ENCODE measurements around the gene ABCC12. TPM values are rescaled to one million over a fixed set of nuclear protein-coding genes. Genes with fewer than 3 reads are reported as not detected.

The ABCC12 gene
- total RNA-seq, 1 donor from 2014 or later = not detected

GRCh38 chr16:48139517-48139916 is 16.3 kb downstream of the ABCC12 start:
- intact Hi-C loops (cut with DNase I) = no loop called here
- no peak for DNase-seq
- no peak for ATAC-seq (ENCODE audit: poor library complexity)

DNA sequence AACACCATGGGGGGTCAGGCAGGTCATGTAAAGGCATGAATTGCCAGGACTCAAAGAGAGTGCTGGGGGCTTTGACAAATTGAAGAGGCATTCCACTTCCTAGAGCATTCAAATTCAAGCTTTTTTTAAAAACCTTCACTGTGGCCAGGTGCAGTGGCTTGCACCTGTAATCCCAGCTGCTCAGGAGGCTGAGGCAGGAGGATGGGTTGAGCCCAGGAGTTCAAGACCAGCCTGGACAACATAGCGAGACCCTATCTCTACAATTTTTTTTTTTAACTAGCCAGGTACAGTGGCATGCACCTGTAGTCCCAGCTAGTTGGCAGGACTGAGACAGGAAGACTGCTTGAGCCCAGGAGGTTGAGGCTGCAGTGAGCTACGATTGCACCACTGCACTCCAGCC is 17.2 kb downstream of the ABCC12 start:
- no peak for DNase-seq
- intact Hi-C loops (cut with DNase I) = no loop called here
- ATAC-seq (ENCODE audit: poor library complexity) = no peak

GRCh38 chr16:48137822-48138221 is 18.0 kb downstream of the ABCC12 start:
- DNase-seq (no peak), ATAC-seq (ENCODE audit: poor library complexity) (no peak)
- intact Hi-C loops (cut with DNase I) = no loop called here

DNA sequence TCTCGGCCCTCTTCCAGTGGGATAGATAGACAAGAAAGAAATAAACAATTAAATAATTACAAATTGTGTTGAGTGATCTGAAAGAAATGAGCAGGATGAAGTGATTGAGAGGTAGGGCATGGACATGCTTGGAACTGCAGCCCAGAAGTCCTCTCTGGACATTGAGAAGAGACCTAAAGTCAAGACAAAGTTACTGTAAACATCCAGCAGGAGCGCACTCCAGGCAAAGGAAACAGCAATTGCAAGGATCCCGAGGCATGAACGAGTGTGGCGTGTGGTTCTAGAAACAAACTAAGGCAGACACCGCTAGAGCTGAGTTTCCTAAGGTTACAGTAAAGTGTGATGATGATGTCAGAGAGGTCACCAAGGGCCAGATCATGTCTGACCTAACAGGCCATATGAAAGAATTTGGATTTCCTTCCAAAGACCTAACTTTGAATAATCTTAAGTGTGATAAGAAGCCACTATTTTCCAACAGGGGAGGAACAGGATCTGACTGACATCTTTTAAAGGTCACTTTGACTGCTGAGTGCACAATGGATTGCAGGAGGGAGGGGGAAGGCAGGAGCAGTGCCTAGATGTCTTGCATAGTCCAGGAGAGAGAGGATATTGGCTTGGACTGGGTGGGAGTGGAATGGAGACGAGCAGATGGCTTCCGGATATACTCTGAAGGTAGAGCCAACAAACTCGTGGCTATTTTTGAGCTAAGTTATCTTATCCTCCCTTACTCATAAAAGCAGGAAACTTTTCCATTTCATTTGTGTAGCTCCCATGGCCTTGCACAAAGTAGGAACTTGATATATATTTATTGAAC is 19.0 kb downstream of the ABCC12 start:
- intact Hi-C loops (cut with DNase I) = no loop called here
- ATAC-seq (ENCODE audit: poor library complexity) = peak; percentile 78
- no peak for DNase-seq

GRCh38 chr16:48133455-48134211 is 22.2 kb downstream of the ABCC12 start:
- ATAC-seq (ENCODE audit: poor library complexity) (no peak), DNase-seq (no peak)
- intact Hi-C loops (cut with DNase I) = no loop called here

- no peak for ATAC-seq (ENCODE audit: poor library complexity)
- intact Hi-C loops (cut with DNase I) = no loop called here
Measured at GRCh38 chr16:48132696-48133095, 23.1 kb downstream of the ABCC12 start.

GRCh38 chr16:48131201-48131935 is 24.4 kb downstream of the ABCC12 start:
- DNase-seq (no peak), ATAC-seq (ENCODE audit: poor library complexity) (no peak)
- intact Hi-C loops (cut with DNase I) = no loop called here

More at GRCh38 chr16:48132696-48133095, 23.1 kb downstream of the ABCC12 start:
- DNase-seq = no peak

DNA sequence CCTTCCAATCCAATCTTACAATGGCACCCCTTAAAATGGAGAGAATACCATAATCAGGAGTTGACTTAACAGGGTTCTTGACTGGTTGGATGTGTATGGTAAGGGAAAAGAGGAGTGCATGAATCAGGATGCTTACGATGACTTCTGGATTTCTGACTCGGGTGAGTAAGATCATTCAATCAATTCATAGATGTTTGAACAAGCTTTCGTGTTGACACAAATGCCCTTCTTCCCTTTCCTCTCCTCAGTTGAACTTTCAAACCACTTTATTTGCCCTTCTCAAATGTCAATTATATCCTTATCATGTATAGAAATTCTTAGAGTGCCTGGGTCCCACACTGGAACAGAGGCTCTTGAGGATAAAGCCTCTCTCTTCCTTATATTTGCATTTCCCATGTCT is 25.9 kb downstream of the ABCC12 start:
- DNase-seq = no peak
- no peak for ATAC-seq (ENCODE audit: poor library complexity)
- intact Hi-C loops (cut with DNase I) = no loop called here

DNA sequence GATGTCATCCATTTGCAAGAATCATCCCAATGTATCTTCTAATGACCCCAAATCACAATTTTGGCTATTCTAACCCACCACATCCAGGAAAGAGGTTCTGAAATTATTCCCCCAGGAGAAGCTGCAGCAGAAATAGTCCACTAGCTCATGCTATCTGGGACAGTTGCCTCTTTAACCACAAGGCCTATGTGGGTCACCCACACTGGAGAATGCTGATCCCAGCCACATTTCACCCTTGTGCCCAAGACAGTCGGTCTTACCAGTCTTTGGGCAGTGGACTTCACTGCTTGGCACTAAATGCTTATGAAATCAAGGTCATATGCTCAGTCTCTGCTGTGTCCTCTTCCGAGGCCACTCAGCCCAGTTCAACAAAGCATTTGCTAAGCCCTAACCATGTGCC is 27.0 kb downstream of the ABCC12 start:
- intact Hi-C loops (cut with DNase I) = no loop called here
- no peak for ATAC-seq (ENCODE audit: poor library complexity)
- no peak for DNase-seq

DNA sequence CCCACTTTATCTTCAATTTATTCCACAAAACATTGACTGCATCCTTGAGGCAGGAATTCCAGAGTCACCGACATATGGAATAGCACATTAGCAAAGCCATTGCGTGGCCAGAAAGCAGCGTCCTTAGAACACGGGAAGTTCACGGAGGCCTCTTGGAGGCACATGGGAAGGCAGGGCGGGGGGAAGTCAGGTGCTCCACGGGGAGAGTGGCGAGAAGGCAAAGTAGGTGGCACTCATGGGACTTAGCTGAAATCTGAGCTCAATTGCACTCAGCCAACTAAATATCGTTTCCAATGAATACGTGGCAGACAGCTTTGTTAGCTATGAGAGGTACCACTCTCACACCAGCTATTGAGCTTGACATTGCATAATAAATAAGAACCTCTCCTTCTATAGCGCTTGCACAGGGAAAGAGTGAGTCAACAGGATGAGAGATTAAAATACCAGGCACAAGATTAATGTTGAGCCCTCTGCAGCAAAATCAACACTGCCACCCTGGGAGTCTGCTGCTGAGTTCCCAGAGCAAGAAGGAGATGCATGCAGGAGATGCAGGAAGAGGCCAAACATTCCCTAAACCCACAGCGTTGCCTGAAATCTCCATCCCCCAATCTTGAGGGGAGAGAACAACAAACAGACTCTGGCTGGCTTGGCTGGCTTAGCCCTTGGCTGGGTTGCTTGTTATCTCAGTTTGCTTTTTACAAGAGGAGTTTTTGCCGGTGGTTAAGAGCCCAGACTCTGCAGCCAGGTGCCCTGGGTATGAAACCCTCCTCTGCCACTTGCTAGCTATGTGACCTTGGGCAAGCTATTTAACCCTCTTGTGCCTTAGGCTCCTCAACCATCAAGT is 28.8 kb downstream of the ABCC12 start:
- DNase-seq = no peak
- ATAC-seq (ENCODE audit: poor library complexity) = peak; percentile 69
- intact Hi-C loops (cut with DNase I) = no loop called here

- intact Hi-C loops (cut with DNase I) = no loop called here
- DNase-seq (no peak), ATAC-seq (ENCODE audit: poor library complexity) (no peak)
Measured at GRCh38 chr16:48125888-48126287, 29.9 kb downstream of the ABCC12 start.

DNA sequence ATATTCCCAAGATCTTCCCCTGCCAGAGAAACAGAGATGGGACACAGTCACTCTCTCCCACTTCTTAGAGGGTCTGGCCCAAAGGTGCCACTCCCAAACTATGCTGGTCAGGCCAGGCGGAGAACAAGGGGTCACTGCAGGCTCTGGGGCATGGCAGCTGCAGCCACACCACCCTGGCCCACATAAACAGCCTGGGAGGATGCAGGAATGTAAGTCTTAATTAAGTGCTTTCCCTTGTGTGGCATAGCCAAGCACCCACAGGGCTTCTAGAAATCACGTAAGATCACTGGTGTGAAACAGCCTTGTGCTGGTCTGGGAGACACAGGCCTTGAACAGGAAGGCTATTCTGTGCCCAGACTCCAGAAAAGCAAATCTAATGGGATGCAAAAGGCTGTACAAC is 31.5 kb downstream of the ABCC12 start:
- intact Hi-C loops (cut with DNase I) = no loop called here
- ATAC-seq (ENCODE audit: poor library complexity) (no peak), DNase-seq (no peak)

DNA sequence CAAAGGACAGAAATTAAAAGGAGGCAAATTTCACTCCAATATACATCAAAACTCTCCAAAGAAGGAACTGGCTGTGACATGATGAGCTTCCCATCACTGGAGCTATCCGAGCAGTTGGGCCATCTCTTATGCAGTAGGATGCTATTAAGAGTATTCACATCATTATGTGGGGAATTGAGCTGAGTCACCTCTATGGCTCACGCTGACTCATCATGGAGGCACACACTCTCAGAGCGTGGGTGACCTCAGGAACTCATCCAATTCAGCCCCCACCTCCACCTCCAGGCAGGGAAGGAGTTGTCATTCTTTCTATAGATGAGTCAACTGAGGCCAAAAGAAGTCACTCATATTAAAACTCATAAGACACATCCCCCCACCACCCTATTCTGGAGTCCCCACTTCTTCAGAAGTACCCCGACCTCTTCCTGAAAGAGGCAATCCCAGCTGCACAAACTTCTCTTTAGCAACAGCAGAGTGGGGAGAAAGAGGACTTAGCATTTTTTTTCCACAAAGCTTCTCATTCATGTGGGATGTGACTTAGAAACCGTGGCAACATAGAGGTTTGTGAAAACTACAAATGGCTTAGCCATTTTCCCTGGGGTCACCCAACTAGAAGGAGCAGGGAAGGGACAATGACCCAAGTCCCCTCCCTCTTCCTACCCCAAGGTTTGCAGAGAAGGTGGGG is 32.5 kb downstream of the ABCC12 start:
- ATAC-seq (ENCODE audit: poor library complexity) = no peak
- no peak for DNase-seq
- intact Hi-C loops (cut with DNase I) = no loop called here

DNA sequence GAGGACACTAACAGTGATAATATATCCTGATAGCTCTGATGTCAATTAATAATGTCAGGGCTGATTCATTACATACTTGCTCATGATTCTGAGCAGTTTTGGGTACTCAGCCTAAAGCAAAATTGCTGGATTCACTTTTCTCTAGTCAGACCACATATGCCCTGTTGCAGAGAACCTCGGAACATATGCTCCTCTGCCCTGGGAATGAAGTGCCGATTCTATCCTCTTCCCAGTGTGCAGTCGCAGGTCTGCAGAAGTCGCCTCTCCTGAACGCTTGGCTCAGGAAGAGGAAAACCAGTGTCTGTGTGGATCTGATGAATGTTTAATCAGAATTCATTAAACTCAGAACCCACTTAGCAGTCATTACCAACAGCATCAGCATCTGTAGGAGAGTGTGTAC is 34.5 kb downstream of the ABCC12 start:
- intact Hi-C loops (cut with DNase I) = no loop called here
- DNase-seq (no peak), ATAC-seq (ENCODE audit: poor library complexity) (no peak)

DNA sequence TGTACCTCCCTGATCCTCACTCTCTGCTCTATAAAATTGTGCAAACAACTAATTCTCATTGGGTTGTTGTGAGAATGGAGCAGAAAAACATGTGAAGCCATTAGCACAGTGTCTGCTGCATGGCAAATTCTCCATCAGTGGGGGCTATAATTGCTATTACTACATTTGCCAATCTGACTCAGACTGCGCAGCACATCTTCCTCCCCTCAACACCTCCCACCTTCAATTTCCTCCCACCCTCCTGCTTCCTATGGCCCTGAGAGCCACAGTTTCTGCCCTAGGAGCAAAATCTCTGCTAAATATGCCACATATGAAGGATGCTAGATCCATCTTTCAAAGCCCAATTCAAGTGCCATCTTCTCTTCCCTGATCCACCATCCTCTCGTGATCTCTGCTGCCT is 37.0 kb downstream of the ABCC12 start:
- DNase-seq = no peak
- intact Hi-C loops (cut with DNase I) = no loop called here
- ATAC-seq (ENCODE audit: poor library complexity) = no peak

- ATAC-seq (ENCODE audit: poor library complexity) = no peak
- intact Hi-C loops (cut with DNase I) = no loop called here
- DNase-seq = no peak
Measured at GRCh38 chr16:48117217-48118105, 38.3 kb downstream of the ABCC12 start.

DNA sequence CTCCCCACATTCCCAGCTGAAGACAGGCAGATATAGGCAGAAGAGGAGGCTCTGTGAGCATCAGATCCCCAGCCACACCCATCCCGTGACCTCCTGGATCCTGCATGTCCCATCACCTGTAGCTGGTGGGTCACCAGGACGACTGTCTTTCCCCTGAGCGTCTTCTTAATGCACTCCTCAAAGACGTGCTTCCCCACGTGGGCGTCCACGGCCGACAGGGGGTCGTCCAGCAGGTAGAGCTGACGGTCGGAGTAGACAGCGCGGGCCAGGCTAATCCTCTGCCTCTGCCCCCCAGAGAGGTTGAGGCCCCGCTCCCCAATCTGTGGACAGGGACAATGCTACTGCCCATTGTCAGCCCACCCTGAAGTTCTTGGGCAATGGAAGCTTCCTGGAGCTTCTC is 40.5 kb downstream of the ABCC12 start:
- intact Hi-C loops (cut with DNase I) = no loop called here
- no peak for ATAC-seq (ENCODE audit: poor library complexity)
- no peak for DNase-seq

Measured in Right ventricle myocardium superior (tissue), 1 donor.